ENCODE data around the gene HES4.

DNA sequence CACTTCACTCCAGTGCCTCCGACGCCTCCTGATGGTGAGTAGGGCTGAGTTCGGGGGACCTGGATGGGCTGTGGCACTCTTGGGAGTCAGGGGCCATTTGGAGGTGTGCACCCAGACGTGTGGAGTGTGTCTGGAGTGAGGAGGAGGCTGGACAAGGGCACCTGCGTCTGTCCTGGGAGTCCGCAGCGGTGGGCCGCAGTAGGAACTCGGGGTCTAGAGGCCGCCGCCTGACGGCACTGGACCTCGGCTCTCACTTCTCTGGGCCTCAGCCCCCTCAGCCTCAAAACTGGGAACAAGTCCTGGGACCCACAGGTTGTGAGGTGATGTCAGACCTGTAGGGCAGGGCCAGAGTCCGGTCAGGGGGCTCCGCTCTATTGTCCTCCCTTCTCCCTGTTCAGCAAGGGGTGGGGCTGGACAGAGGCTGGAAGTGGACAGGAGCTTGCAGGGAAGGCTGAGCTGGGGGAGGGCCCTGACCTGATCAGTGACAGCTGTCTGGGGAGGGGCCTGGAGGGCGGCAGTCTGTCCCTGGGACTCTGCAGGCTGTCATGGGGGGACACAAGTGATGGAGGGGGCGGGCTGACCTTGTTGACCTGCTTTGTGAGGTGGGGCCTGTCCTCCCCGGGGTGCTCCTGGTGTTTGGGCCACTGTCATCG, 35.5 kb upstream of the HES4 start:
- TF ChIP-seq, protein P1, sequence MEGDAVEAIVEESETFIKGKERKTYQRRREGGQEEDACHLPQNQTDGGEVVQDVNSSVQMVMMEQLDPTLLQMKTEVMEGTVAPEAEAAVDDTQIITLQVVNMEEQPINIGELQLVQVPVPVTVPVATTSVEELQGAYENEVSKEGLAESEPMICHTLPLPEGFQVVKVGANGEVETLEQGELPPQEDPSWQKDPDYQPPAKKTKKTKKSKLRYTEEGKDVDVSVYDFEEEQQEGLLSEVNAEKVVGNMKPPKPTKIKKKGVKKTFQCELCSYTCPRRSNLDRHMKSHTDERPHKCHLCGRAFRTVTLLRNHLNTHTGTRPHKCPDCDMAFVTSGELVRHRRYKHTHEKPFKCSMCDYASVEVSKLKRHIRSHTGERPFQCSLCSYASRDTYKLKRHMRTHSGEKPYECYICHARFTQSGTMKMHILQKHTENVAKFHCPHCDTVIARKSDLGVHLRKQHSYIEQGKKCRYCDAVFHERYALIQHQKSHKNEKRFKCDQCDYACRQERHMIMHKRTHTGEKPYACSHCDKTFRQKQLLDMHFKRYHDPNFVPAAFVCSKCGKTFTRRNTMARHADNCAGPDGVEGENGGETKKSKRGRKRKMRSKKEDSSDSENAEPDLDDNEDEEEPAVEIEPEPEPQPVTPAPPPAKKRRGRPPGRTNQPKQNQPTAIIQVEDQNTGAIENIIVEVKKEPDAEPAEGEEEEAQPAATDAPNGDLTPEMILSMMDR (conservative IDR thresholded peaks at IDR 0.05): no peak
- TF ChIP-seq ZFX (IDR thresholded peaks at IDR 0.05): no peak
